GM23248 (cell line): ENCODE data around the gene PKN2.

ENCODE experiments used
- EZH2 ChIP-seq: fragments of 200-600 bp; sonication (generic); IDR thresholded peaks from 2 replicates; pipeline ENCODE4 v1.6.1; 2018; ENCODE audit warnings: antibody characterized with exemption, mild to moderate bottlenecking; ENCODE audit not compliant: insufficient read depth, poor library complexity, severe bottlenecking
- EZH2phosphoT487 ChIP-seq: fragments of 200-600 bp; sonication (generic); IDR thresholded peaks from 2 replicates; pipeline ENCODE4 v1.6.1; 2018; ENCODE audit warnings: antibody characterized with exemption, moderate library complexity, mild to moderate bottlenecking, low read depth; ENCODE audit not compliant: insufficient read depth

DNA sequence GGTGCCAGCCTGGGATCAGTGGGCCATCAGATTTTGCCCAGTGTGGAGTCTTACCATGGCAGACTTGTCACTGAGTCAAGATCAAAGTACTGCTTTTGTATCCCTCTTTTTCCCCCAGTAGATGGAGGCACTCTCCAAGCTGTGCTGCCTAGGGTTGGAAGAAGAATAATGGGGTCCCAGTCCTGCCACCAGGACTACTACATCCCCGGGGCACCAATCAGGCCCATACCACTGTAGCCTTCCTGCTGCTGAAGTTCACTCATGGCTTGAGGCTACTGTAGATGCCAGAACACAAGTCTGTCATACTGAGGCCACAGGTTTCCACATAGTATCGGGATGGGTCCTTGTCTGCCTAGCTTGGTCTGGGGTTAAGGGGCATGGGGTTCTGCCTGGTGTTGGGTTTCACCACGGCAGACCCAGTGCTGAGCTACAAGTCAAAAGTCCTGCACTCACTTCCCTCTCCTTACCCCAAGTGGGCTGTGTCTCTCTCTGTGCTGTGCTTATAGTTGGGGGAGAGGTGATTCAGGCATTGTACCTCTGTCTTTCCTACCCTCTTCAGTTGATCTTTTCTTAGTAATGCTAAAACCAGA is 53.4 kb downstream of the PKN2 start:
- TF ChIP-seq EZH2: no peak
- TF ChIP-seq EZH2phosphoT487: no peak
